Endometrial microvascular endothelial cells (primary cell): ENCODE measurements around the gene ITGA3. TPM values are rescaled to one million over a fixed set of nuclear protein-coding genes. Genes with fewer than 3 reads are reported as not detected.
"Not testable (repeated sequence)": the region's sequence is repeated elsewhere in the genome, so short reads cannot be mapped to it uniquely, and the experiment has no call there.

Source experiments
- in situ Hi-C: cut with HindIII; loops from 2 replicates; pipeline ENCODE4 v1.10.0; 2017; ENCODE audit warnings: low sequenced_read_pairs, low pct_unique_long_range_greater_than_20kb; ENCODE audit errors: inconsistent ontology term
- total RNA-seq: library from RNA; depleted of rRNA; stranded (reverse); fragments of >200 nt; gene quantifications from one replicate; pipeline ENCODE4 v1.2.3, GENCODE V29; 2015; ENCODE audit errors: inconsistent ontology term

The ITGA3 gene
- total RNA-seq, 1 donor from 2014 or later: 255 TPM

GRCh38 chr17:50033316-50033715, 22.6 kb upstream of the ITGA3 start:
- in situ Hi-C loops: no loop called here

GRCh38 chr17:50034498-50035364, 21.2 kb upstream of the ITGA3 start:
- in situ Hi-C loops: no loop called here

GRCh38 chr17:50035421-50035879, 20.5 kb upstream of the ITGA3 start:
- in situ Hi-C loops: no loop called here

- in situ Hi-C loops: no loop called here
Observed at GRCh38 chr17:50035945-50036344, 20.0 kb upstream of the ITGA3 start.

- in situ Hi-C loops: no loop called here
Observed at GRCh38 chr17:50036455-50037261, 19.3 kb upstream of the ITGA3 start.

GRCh38 chr17:50037321-50038107, 18.4 kb upstream of the ITGA3 start:
- in situ Hi-C loops: no loop called here

GRCh38 chr17:50039058-50039457, 16.9 kb upstream of the ITGA3 start:
- in situ Hi-C loops: no loop called here

GRCh38 chr17:50040496-50040895, 15.4 kb upstream of the ITGA3 start:
- in situ Hi-C loops: not testable (repeated sequence)

- in situ Hi-C loops: no loop called here
Observed at GRCh38 chr17:50042211-50042610, 13.7 kb upstream of the ITGA3 start.

- in situ Hi-C loops: no loop called here
Observed at GRCh38 chr17:50043290-50044148, 12.4 kb upstream of the ITGA3 start.

GRCh38 chr17:50044483-50044882, 11.4 kb upstream of the ITGA3 start:
- in situ Hi-C loops: no loop called here

- in situ Hi-C loops: no loop called here
Observed at GRCh38 chr17:50045154-50045553, 10.8 kb upstream of the ITGA3 start.

- in situ Hi-C loops: no loop called here
Observed at GRCh38 chr17:50046179-50046578, 9.7 kb upstream of the ITGA3 start.

GRCh38 chr17:50046667-50047066, 9.2 kb upstream of the ITGA3 start:
- in situ Hi-C loops: no loop called here

GRCh38 chr17:50047083-50047482, 8.8 kb upstream of the ITGA3 start:
- in situ Hi-C loops: no loop called here

GRCh38 chr17:50047488-50048126, 8.3 kb upstream of the ITGA3 start:
- in situ Hi-C loops: no loop called here

- in situ Hi-C loops: no loop called here
Observed at GRCh38 chr17:50048146-50048720, 7.7 kb upstream of the ITGA3 start.

GRCh38 chr17:50048988-50049387, 6.9 kb upstream of the ITGA3 start:
- in situ Hi-C loops: no loop called here
